Measurements from ENCODE around the gene MAPK10.

DNA sequence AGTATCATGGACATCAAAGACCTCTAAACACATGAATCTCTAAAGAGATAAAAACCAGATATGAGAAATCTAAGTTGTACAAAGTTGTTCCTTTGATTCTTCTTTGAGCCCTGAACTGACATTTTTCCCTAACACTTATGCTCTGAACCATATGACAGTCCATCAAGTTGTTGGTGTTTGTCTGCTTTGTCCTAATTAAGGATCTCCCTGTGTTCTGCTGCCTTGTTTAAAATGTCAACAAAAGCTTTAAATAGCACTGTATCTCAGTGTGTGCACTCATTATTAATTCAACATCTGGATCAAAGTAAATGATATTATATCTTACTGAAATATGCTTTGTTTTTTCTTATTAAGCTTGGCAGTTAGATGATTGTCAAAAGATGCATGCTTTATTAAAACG, 321.8 kb downstream of the MAPK10 start:
- TF ChIP-seq SIN3A (IDR thresholded peaks at IDR 0.05; ENCODE audit: borderline replicate concordance, insufficient read depth, low read length) (no peak), POLR2AphosphoS5 (IDR thresholded peaks at IDR 0.05; ENCODE audit: low read depth, low read length) (no peak), TAF1 (IDR thresholded peaks at IDR 0.05; ENCODE audit: borderline replicate concordance, insufficient read depth, low read length) (no peak)
- TF ChIP-seq, protein P1, sequence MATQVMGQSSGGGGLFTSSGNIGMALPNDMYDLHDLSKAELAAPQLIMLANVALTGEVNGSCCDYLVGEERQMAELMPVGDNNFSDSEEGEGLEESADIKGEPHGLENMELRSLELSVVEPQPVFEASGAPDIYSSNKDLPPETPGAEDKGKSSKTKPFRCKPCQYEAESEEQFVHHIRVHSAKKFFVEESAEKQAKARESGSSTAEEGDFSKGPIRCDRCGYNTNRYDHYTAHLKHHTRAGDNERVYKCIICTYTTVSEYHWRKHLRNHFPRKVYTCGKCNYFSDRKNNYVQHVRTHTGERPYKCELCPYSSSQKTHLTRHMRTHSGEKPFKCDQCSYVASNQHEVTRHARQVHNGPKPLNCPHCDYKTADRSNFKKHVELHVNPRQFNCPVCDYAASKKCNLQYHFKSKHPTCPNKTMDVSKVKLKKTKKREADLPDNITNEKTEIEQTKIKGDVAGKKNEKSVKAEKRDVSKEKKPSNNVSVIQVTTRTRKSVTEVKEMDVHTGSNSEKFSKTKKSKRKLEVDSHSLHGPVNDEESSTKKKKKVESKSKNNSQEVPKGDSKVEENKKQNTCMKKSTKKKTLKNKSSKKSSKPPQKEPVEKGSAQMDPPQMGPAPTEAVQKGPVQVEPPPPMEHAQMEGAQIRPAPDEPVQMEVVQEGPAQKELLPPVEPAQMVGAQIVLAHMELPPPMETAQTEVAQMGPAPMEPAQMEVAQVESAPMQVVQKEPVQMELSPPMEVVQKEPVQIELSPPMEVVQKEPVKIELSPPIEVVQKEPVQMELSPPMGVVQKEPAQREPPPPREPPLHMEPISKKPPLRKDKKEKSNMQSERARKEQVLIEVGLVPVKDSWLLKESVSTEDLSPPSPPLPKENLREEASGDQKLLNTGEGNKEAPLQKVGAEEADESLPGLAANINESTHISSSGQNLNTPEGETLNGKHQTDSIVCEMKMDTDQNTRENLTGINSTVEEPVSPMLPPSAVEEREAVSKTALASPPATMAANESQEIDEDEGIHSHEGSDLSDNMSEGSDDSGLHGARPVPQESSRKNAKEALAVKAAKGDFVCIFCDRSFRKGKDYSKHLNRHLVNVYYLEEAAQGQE (IDR thresholded peaks at IDR 0.05; ENCODE audit: insufficient read depth in 1 of 2, low read depth in 2 of 2, low read length in 2 of 2): no peak

Data from PFSK-1 (cell line).